Heart left ventricle (tissue), 16 donors: Measurements from ENCODE around the gene FBXL19. TPM values are rescaled to one million over a fixed set of nuclear protein-coding genes. Genes with fewer than 3 reads are reported as not detected.

Experiments used
- ATAC-seq, 4 donors: fragments of 200-7000 bp; cut with Tn5 transposase; one replicate each; pipeline ENCODE4 v1.9.1; 2020 to 2022; ENCODE audit warnings: moderate library complexity in 4 of 4, mild to moderate bottlenecking in 3 of 4, moderate number of reproducible peaks in 1 of 4
- DNase-seq, 5 donors: peaks; one replicate each; pipeline ENCODE4 v3.0.0-alpha.2; 2020
- H3K27ac ChIP-seq, 12 donors: fragments of 200-600 bp; sonication (generic) in 4 of 12; one replicate each; pipeline versions ENCODE4 v1.5.0 to v1.8.0; 2016 to 2022; ENCODE audit warnings: mild to moderate bottlenecking in 2 of 12
- H3K27me3 ChIP-seq, 9 donors: fragments of 200-600 bp; sonication (generic) in 2 of 9; one replicate each; pipeline versions ENCODE4 v1.5.1 to v1.8.0; 2016 to 2022; ENCODE audit warnings: mild to moderate bottlenecking in 3 of 9
- H3K36me3 ChIP-seq, 9 donors: fragments of 200-600 bp; sonication (generic) in 2 of 9; one replicate each; pipeline versions ENCODE4 v1.5.0 to v1.8.0; 2018 to 2022; ENCODE audit warnings: mild to moderate bottlenecking in 2 of 9
- H3K4me1 ChIP-seq, 12 donors: fragments of 200-600 bp; sonication (generic) in 4 of 12; one replicate each; pipeline versions ENCODE4 v1.5.0 to v1.8.0; 2016 to 2022; ENCODE audit warnings: mild to moderate bottlenecking in 3 of 12
- H3K4me3 ChIP-seq, 12 donors: fragments of 200-600 bp; sonication (generic) in 4 of 12; one replicate each; pipeline versions ENCODE4 v1.5.0 to v1.8.0; 2017 to 2022; ENCODE audit warnings: mild to moderate bottlenecking in 9 of 12, moderate library complexity in 4 of 12
- H3K9me3 ChIP-seq, 12 donors: fragments of 200-600 bp; sonication (generic) in 4 of 12; one replicate each; pipeline versions ENCODE4 v1.5.0 to v1.8.0; 2016 to 2022; ENCODE audit warnings: mild to moderate bottlenecking in 1 of 12
- POLR2A ChIP-seq, 2 donors: fragments of 450-650 bp; IDR thresholded peaks; one replicate each; pipeline ENCODE4 v1.6.1; 2017; ENCODE audit warnings: antibody characterized with exemption in 2 of 2, mild to moderate bottlenecking in 2 of 2, moderate library complexity in 2 of 2
- WGBS, 4 donors: extraction: QIAGEN DNeasy Blood & Tissue Kit in 2 of 4; methylation state at CpG; one replicate each; pipeline versions ENCODE4 v1.1.5 to v1.1.7; 2013 to 2018; 5-methylcytosine and 5-hydroxymethylcytosine counted together
- intact Hi-C, 10 donors: fragments of 100-400 bp; cut with DNase I; formaldehyde crosslinking; loops; one replicate each; pipeline versions ENCODE4 v1.11.1 to v1.14.2; 2022
- polyA plus RNA-seq, 2 donors: library from polyadenylated mRNA; stranded (reverse); fragments of 200-250 nt; gene quantifications; one replicate each; pipeline ENCODE4 v1.2.3, GENCODE V29; 2013
- total RNA-seq, 9 donors: library from RNA; depleted of rRNA in 2 of 9; stranded (reverse); fragments of >200 nt in 2 of 9; fragmentation: NEBNext Ultra II Directional in 3 of 9; extraction: Animal tissue kit (Norgen Biotek cat#: 25700) in 3 of 9; gene quantifications; one replicate each; pipeline versions ENCODE4 v1.1.0 to v1.2.4, GENCODE V29; 2016 to 2023
- TF ChIP-seq, protein P1 (sequence below), 12 donors: fragments of 200-600 bp; sonication (generic) in 4 of 12; IDR thresholded peaks; one replicate each; pipeline versions ENCODE4 v1.5.0 to v1.8.0; 2018 to 2022; ENCODE audit warnings: antibody characterized with exemption in 12 of 12, mild to moderate bottlenecking in 5 of 12
- donor health status: ischemic (EF 13 %, LVEDD 7.1; RV severe dilation, severe dysfunction).
- donor health status: healthy with polysubstance abuse.
- donor health status: DM: no; HTN: yes; CAD: no.
- donor health status: DM: no; HTN: no; CAD: no.
- donor health status: ischemic (EF 25% LVEDD 6.9; RV normal size, moderate dysfunction).
- donor health status: ischemic (EF 25% LVEDD 5.7; RV mildly dilated, moderate dysfunction).
- donor health status: healthy.
- donor health status: DM: yes; HTN: yes; CAD: no.
- donor health status: ischemic (EF 35%, LVEDD 5.7; RV mildly dilated, moderate dysfunction).
- donor health status: nonischemic (EF 11% LVEDD 7.7; RV severe dilation, severe dysfunction).
- donor health status: DM: yes; HTN: yes; CAD: no.
- donor health status: PGD.
- donor health status: ischemic (EF 29% LVEDD 5.4; RV normal size, mild dysfunction).
- donor health status: nonischemic (EF 23%, LVEDD 6.1; RV moderate dilation, normal function).

The FBXL19 gene
- total and polyA plus RNA-seq, 11 donors: 4.5 to 15.5 (median 7.9) TPM

DNA sequence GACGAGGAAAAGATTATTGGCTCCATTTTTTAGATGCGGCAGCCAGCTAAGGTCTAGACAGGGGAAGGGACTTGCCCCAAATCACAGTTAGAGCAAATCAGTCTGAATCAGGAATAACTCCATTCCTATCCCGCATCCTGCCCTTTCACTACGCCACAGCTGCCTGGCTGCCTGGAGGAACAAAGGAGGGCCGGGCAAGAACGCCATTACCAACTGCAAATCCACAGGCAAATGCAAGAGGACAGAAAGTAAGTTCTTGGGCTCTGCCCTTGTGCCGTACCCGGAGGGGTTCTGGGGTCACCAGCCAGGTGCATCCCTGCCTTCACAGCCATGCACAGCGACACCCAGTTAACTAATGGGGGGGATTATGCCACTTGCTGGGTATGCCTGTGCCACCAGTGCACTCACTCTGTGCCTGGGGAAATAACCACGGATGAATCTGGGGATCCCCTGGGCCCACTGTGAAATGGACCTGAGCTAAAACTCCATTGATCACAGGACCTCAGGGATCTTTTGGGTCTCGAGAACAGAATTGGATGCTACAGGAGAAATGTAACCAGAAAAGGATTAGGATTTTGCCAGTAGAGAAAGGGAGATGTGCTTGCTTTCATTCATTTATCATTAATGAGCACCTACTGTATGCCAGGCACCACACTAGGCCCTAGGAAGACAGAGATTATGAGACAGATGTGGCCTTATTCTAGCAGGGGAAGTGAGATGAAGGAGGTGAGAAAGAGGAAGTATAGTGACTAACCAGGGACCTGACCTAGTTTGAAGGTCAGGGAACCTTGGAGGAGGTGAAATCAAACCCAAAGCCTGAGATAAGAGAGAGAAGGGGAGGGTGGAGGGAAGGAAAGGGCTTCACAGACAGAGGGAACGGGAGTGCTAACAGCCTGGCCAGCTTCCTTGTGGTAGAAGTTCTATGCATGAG lies 47.2 kb upstream of the FBXL19 start:
- TF ChIP-seq, protein P1, sequence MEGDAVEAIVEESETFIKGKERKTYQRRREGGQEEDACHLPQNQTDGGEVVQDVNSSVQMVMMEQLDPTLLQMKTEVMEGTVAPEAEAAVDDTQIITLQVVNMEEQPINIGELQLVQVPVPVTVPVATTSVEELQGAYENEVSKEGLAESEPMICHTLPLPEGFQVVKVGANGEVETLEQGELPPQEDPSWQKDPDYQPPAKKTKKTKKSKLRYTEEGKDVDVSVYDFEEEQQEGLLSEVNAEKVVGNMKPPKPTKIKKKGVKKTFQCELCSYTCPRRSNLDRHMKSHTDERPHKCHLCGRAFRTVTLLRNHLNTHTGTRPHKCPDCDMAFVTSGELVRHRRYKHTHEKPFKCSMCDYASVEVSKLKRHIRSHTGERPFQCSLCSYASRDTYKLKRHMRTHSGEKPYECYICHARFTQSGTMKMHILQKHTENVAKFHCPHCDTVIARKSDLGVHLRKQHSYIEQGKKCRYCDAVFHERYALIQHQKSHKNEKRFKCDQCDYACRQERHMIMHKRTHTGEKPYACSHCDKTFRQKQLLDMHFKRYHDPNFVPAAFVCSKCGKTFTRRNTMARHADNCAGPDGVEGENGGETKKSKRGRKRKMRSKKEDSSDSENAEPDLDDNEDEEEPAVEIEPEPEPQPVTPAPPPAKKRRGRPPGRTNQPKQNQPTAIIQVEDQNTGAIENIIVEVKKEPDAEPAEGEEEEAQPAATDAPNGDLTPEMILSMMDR (IDR thresholded peaks at IDR 0.05): no peak
- TF ChIP-seq POLR2A (IDR thresholded peaks at IDR 0.05): no peak
- peaks cover 0 to 34% (median 13%) of the 10 kb centered on the region in 9 donors for H3K36me3 ChIP-seq
- H3K27ac ChIP-seq: peak overlapping the region; percentile 80 to 100 (median 94)
- H3K9me3 ChIP-seq: no peaks in the 10 kb centered on the region
- peaks cover 3 to 34% (median 20%) of the 10 kb centered on the region in 12 donors for H3K4me1 ChIP-seq
- DNase-seq: peak in 1 of 5 donors; percentile 22
- 10 to 13% (median 13%) methylated on average over 12 of the region's 12 CpGs for WGBS, 4 donors
- H3K4me3 ChIP-seq: peak overlapping the region; percentile 52 to 99 (median 87)
- intact Hi-C loops: loop anchor here in 6 of 10 donors (1.0 to 10.0 kb wide), 8 partner anchors 17 to 71 kb away; partner anchors contain the start of genes BCL7C (in 3 of the 6) and CTF1 (in 1 of the 6)
- ATAC-seq: peak in 2 of 4 donors; percentile 0 to 2
- H3K27me3 ChIP-seq: no peaks in the 10 kb centered on the region

DNA sequence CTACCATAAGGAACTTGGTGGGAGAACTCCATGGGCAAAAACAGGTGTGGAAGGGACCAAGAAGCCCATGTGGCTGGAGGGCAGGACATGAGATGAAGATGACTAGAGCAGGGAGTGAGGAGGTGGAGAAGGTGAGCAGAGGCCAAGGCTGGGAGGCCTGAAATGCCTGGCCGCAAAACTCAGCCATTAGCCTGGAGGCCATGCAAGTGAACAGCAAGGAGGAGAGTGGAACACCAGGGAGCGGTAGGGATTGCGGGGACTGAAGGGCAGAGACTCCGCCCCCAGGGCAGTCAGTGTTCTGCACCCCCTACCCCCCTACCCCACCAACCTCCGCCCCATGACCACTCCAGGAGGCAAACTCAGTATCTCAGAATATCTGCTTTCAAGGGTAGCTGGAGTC lies 46.5 kb upstream of the FBXL19 start:
- Histone ChIP-seq H3K36me3 (peaks cover 0 to 34% (median 13%) of the 10 kb centered on the region in 9 donors), H3K4me3 (peak overlapping the region in 8 of 12 donors; percentile 73 to 99 (median 87)), H3K4me1 (peaks cover 3 to 40% (median 20%) of the 10 kb centered on the region in 12 donors), H3K9me3 (no peaks in the 10 kb centered on the region), H3K27ac (peak overlapping the region in 11 of 12 donors; percentile 88 to 100 (median 94)), H3K27me3 (no peaks in the 10 kb centered on the region)
- 70 to 91% (median 81%) methylated on average over 5 of the region's 5 CpGs for whole genome bisulfite sequencing, 4 donors
- intact Hi-C loops: loop anchor here in 4 of 10 donors (2.0 to 10.0 kb wide), 5 partner anchors 16 to 72 kb away; partner anchors contain the start of gene BCL7C (in 1 of the 4)
- TF ChIP-seq POLR2A (IDR thresholded peaks at IDR 0.05): no peak
- TF ChIP-seq, protein P1 (IDR thresholded peaks at IDR 0.05): no peak
- DNase-seq (no peak), ATAC-seq (no peak)

- intact Hi-C loops: no loop called here
- Histone ChIP-seq H3K9me3 (no peaks in the 10 kb centered on the region), H3K4me3 (no peak overlapping the region), H3K4me1 (peaks cover 0 to 26% (median 5%) of the 10 kb centered on the region in 12 donors), H3K36me3 (peaks cover 0 to 65% (median 44%) of the 10 kb centered on the region in 9 donors), H3K27me3 (no peaks in the 10 kb centered on the region), H3K27ac (peak overlapping the region in 5 of 12 donors; percentile 6 to 78 (median 73))
- no peak for TF ChIP-seq POLR2A (IDR thresholded peaks at IDR 0.05)
- TF ChIP-seq, protein P1 (IDR thresholded peaks at IDR 0.05): no peak
- DNase-seq: peak in 1 of 5 donors; percentile 11
- WGBS, 4 donors: 49 to 59% (median 58%) methylated on average over 4 of the region's 4 CpGs
- ATAC-seq: peak in 1 of 4 donors; percentile 27
These were observed 40.7 kb upstream of the FBXL19 start for GRCh38 chr16:30882429-30883310.
